ENCODE measurements around the gene TNS3.

DNA sequence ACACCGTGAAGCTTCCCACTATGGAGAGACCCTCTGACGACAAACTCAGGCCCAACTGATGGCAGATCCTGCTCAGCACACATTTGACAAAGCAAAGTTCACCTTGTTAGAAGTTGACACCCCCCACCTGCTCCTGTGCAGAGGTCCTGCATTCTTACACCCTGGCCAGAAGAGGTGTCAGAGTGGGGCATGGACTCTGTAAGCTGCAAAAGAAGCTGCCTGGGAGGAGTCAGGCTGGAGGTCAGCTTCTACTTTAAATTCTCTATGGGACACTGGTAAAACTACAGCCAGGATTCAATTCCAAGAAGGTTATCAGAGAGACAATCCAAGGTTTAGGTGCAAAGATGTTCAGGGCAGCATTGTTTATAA, 20.0 kb upstream of the TNS3 start:
- TF ChIP-seq, protein P1, sequence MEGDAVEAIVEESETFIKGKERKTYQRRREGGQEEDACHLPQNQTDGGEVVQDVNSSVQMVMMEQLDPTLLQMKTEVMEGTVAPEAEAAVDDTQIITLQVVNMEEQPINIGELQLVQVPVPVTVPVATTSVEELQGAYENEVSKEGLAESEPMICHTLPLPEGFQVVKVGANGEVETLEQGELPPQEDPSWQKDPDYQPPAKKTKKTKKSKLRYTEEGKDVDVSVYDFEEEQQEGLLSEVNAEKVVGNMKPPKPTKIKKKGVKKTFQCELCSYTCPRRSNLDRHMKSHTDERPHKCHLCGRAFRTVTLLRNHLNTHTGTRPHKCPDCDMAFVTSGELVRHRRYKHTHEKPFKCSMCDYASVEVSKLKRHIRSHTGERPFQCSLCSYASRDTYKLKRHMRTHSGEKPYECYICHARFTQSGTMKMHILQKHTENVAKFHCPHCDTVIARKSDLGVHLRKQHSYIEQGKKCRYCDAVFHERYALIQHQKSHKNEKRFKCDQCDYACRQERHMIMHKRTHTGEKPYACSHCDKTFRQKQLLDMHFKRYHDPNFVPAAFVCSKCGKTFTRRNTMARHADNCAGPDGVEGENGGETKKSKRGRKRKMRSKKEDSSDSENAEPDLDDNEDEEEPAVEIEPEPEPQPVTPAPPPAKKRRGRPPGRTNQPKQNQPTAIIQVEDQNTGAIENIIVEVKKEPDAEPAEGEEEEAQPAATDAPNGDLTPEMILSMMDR (IDR thresholded peaks at IDR 0.05 in 8 of 11, conservative IDR thresholded peaks at IDR 0.05 in 3 of 11), result no peak
- TF ChIP-seq POLR2A (IDR thresholded peaks at IDR 0.05) (no peak), POLR2AphosphoS5 (IDR thresholded peaks at IDR 0.05) (no peak)

Data from spleen (tissue), 7 donors.